ENCODE results near the gene CLEC4F.

GRCh38 chr2:70775141-70775540, 45.3 kb downstream of the CLEC4F start:
- no peak for TF ChIP-seq CTCF (IDR thresholded peaks at IDR 0.05 in 8 of 11, conservative IDR thresholded peaks at IDR 0.05 in 3 of 11)
- no peak for TF ChIP-seq POLR2A (IDR thresholded peaks at IDR 0.05)
